Stimulated activated naive CD8-positive, alpha-beta T cell treated with anti-CD3 and anti-CD28 coated beads, Interleukin-15, Interleukin-2, amounts not matched to agents 100 U/mL and 50 U/mL, for 24 hours (primary cell): ENCODE results near the gene ERCC3.
"Not testable (repeated sequence)": the region's sequence is repeated elsewhere in the genome, so short reads cannot be mapped to it uniquely, and the experiment has no call there.

Experiments
- ATAC-seq: fragments of 150-1000 bp; cut with Tn5 transposase; one replicate; pipeline ENCODE4 v1.10.0; 2021
- DNase-seq: peaks from one replicate; pipeline ENCODE4 v3.0.0; 2021

ERCC3 gene

DNA sequence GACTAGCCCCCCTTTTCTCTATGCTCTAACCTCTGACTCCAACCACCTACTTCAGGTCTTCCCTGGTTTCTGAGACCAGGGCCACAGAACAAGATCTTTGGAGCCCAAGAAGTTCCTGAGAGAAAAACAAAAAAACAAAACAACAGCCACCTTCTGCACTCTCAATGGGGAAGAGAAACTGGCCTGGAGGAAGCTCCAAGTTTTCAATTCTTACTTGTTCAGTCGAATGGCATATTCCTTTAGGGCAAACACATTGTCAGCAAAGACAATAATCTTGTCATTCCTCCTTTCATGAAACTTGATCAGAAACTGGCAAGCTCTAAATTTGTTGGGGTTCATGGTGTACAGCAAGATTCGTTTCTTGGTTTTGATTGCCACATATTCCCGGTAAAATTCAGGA, 15.0 kb downstream of the ERCC3 start:
- DNase-seq (no peak), ATAC-seq (no peak)

DNA sequence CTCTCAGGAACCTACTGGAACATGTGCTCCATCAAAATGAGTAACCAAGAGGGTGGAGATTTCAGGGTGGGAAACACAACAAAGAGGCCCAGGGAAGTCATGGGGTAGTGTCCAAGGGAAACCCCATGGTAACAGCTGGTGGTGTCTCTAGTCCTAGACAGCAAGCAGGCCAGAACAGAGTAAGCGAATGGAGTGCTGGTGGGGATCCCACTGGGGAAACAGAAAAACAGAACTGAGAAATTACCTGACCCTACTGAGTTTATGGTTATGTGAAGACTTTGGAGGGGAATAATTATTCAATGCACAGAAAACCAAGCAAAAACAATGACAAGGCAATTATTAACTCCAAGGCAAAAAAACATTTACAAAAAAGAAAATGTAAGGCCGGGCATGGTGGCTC, 16.9 kb downstream of the ERCC3 start:
- no peak for DNase-seq
- ATAC-seq, result no peak

- ATAC-seq, result no peak
- no peak for DNase-seq
These were observed 18.2 kb downstream of the ERCC3 start for GRCh38 chr2:127275789-127276188.

GRCh38 chr2:127275356-127275755, 18.6 kb downstream of the ERCC3 start:
- DNase-seq (no peak), ATAC-seq (no peak)

- ATAC-seq (no peak), DNase-seq (peak; percentile 10)
These were observed 23.3 kb downstream of the ERCC3 start for GRCh38 chr2:127270663-127271062.

GRCh38 chr2:127261804-127262406, 32.0 kb downstream of the ERCC3 start:
- ATAC-seq (no peak), DNase-seq (no peak)

GRCh38 chr2:127259355-127259754, 34.6 kb downstream of the ERCC3 start:
- no peak for DNase-seq
- no peak for ATAC-seq

DNA sequence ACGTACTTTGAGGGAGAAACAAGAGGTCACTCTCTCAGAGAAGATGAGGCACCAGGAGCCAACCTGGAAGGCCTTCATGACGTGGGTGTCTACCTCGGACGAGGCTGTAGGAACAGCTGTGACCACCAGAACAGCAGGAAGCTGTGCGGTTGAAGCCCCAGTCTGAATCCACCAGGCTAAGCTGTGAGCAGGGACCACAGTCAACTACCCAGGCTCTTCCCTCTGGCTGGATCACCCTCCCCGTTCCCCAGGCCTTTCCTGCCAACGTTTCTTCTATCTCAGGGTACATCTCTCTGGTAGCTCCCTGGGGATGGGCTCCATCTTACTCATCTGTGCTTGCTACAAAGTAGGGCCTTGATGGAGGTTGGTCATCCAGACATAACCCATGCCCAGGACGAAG, 37.1 kb downstream of the ERCC3 start:
- DNase-seq, result no peak
- ATAC-seq, result no peak

- ATAC-seq, result no peak
- no peak for DNase-seq
These were observed 37.6 kb downstream of the ERCC3 start for GRCh38 chr2:127256381-127256780.

GRCh38 chr2:127255721-127256120, 38.2 kb downstream of the ERCC3 start:
- ATAC-seq (no peak), DNase-seq (no peak)

DNA sequence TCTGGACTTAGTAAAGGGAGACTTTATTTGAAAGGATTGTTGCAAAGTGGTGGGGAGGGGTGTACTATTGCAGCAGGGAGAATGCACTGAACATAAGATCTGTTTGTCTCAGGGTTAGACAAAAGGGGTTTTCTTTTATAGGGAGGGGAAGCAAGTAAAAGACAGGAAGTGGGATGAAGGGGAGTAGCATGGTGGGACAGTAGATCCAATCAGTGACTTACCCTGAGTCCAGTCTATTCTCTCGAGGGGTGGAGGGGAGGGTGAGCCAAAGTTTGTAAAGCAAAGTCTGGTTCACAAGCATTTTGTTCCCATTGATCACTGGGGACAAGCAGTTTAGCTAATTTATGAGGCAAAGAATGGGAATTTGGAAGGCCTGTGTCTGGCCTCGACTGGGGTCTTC, 38.8 kb downstream of the ERCC3 start:
- ATAC-seq (no peak), DNase-seq (no peak)

GRCh38 chr2:127254386-127254981, 39.5 kb downstream of the ERCC3 start:
- DNase-seq, result no peak

DNA sequence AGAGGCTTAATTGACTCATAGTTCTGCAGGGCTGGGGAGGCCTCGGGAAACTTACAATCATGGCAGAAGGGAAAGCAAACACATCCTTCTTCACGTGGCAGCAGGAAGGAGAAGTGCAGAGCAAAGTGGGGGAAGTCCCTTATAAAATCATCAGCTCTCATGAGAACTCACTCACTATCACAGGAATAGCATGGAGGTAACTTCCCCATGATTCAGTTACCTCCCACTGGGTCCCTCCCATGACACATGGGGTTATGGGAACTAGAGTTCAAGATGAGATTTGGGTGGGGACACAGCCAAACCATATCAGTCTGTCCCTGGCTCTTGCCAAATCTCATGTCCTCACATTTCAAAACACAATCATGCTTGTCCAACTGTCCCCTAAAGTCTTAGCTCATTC, 52.8 kb downstream of the ERCC3 start:
- not testable (repeated sequence) for ATAC-seq, DNase-seq

More at GRCh38 chr2:127254386-127254981, 39.5 kb downstream of the ERCC3 start:
- no peak for ATAC-seq

GRCh38 chr2:127239395-127239794, 54.5 kb downstream of the ERCC3 start:
- ATAC-seq (no peak), DNase-seq (no peak)

DNA sequence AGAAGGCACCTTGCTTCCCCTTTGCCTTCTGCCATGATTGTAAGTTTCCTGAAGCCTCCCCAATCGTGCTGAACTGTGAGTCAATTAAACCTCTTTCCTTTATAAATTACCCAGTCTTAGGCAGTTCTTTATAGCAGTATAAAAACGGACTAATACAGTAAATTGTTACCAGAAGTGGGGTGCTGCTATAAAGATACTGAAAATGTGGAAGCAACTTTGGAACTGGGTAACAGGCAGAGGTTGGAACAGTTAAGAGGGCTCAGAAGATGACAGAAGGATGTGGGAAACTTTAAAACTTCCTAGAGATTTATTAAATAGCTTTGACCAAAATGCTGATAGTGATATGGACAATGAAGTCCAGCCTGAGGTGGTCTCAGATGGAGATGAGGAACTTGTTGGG, 56.2 kb downstream of the ERCC3 start:
- ATAC-seq, DNase-seq: not testable (repeated sequence)

DNA sequence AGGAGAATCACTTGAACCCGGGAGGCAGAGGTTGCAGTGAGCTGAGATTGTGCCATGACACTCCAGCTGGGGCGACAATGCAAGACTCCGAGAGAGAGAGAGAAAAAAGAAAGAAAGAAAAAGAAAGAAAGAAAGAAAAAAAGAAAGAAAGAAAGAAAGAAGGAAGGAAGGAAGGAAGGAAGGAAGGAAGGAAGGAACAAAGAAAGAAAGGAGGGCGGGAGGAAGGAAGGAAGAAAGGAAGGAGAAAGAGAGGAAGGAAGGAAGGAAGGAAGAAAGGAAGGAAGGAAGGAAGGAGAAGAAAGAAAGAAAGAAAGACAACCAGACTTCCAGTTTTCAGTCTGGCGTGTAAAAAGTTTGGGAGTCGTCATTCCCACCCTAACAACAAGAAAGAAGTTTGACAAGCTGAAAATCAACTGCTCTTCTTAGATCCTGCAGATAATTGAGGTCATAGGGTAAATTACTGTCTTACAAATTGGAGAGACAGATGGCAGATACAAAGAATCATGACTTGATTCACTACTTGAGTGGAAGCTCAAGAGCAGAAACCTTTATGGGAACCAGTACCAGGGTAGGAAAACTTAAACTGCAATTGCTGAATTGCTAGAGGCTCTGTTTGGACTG, 58.8 kb downstream of the ERCC3 start:
- DNase-seq (no peak), ATAC-seq (no peak)

- no peak for ATAC-seq
- DNase-seq, result no peak
These were observed 60.2 kb downstream of the ERCC3 start for GRCh38 chr2:127233710-127234109.

GRCh38 chr2:127231130-127231865, 62.6 kb downstream of the ERCC3 start:
- ATAC-seq (no peak), DNase-seq (no peak)

- ATAC-seq (no peak), DNase-seq (no peak)
These were observed 64.4 kb downstream of the ERCC3 start for GRCh38 chr2:127229555-127229954.

DNA sequence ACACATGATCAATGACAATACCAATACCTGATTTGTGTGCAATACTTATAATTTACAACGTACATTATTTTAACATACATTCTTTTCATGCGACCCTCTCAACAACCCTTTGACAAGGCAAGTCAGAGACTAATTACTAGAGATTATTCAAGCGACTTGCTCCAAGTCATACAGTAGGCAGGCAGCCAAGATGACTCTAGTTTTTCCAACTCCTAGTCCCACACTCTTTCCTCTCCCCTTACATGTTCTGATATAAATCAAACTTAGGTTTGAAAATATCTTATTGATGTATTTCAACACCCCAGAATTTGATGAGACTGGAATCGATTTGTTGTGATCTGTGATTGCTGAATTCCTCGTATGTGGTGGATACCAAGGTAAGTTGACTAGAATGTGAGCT, 65.8 kb downstream of the ERCC3 start:
- no peak for DNase-seq
- ATAC-seq, result no peak

- not testable (repeated sequence) for DNase-seq, ATAC-seq
These were observed 66.7 kb downstream of the ERCC3 start for GRCh38 chr2:127227264-127227660.

DNA sequence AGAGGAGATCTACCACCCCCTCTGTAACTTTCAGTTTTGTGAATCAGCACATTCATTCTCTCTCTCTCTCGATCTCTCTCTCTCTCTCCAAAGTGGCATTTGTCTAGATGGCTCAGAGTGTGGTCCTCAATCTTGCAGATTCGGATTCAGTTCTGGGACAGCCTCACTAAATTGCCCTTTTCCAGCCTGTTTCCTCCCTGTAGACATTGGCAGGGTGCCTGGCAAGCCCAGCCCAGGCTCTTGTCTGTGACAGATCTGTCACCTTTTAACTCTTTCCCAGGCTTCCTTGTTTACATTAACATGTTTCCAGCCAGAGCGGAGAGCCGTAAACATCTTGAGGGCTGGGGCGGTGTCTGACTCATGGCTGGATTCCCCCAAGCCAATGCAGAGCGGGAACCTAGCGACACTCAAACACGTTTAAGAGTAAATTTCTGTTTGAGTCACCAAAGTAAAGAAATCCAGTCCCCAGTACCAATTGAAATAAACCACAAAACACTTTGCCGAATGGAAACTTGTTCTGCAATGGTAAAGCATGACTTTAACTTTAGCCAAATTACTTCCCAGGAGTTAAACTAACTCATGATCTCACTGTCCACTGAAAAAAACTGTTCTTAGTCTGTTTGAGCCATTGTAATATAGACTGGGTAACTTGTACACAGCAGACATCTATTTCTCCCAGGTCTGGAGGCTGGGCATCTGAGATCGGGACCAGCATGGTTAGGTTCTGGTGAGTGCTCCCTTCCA, 67.3 kb downstream of the ERCC3 start:
- ATAC-seq, result peak; percentile 94
- peak; percentile 47 for DNase-seq
